ENCODE data around the gene MISP3. TPM values are rescaled to one million over a fixed set of nuclear protein-coding genes. Genes with fewer than 3 reads are reported as not detected.

Gene MISP3
- total RNA-seq, 2 donors from 2014 or later, result 21.1 to 25.7 TPM

DNA sequence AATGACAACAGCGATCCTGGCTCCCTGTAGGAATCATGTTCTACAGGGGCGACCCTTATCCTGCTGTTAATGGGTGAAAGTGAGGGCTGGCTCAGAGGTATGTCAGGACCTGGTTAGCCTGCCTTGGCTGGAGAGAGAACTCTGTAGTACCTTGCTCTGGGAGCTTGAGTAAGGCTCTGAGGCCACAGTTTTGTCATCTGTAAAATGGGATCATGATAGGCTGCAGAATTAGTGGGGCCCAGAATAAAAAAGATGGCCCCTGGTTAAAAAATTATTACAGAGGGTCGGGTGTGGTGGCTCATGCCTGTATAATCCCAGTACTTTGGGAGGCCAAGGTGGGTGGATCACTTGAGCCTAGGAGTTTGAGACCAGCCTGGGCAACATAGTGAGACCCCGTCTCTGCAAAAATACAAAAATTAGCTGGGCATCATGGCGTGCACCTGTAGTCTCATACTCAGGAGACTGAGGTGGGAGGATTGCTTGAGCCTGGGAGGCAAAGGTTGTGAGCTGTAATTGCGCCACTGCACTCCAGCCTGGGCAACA is 28.5 kb downstream of the MISP3 start:
- Histone ChIP-seq H3K4me3 (no peak overlapping the region), H3K36me3 (replicated peaks in 1 of 2; ENCODE audit: insufficient read depth in 1 of 2, low read depth in 2 of 2) (peaks cover 6 to 9% of the 10 kb centered on the region in 2 donors), H3K27me3 (no peaks in the 10 kb centered on the region), H3K27ac (no peak overlapping the region), H3K9me3 (no peaks in the 10 kb centered on the region), H3K4me1 (no peaks in the 10 kb centered on the region)
- TF ChIP-seq, protein P1, sequence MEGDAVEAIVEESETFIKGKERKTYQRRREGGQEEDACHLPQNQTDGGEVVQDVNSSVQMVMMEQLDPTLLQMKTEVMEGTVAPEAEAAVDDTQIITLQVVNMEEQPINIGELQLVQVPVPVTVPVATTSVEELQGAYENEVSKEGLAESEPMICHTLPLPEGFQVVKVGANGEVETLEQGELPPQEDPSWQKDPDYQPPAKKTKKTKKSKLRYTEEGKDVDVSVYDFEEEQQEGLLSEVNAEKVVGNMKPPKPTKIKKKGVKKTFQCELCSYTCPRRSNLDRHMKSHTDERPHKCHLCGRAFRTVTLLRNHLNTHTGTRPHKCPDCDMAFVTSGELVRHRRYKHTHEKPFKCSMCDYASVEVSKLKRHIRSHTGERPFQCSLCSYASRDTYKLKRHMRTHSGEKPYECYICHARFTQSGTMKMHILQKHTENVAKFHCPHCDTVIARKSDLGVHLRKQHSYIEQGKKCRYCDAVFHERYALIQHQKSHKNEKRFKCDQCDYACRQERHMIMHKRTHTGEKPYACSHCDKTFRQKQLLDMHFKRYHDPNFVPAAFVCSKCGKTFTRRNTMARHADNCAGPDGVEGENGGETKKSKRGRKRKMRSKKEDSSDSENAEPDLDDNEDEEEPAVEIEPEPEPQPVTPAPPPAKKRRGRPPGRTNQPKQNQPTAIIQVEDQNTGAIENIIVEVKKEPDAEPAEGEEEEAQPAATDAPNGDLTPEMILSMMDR (IDR thresholded peaks at IDR 0.05), result no peak
- no peak for TF ChIP-seq POLR2A (IDR thresholded peaks at IDR 0.05)
- intact Hi-C loops (cut with DNase I), result no loop called here
- WGBS, 2 donors, result 91 to 93% methylated on average over 6 of the region's 6 CpGs
- ATAC-seq (no peak), DNase-seq (no peak)

DNA sequence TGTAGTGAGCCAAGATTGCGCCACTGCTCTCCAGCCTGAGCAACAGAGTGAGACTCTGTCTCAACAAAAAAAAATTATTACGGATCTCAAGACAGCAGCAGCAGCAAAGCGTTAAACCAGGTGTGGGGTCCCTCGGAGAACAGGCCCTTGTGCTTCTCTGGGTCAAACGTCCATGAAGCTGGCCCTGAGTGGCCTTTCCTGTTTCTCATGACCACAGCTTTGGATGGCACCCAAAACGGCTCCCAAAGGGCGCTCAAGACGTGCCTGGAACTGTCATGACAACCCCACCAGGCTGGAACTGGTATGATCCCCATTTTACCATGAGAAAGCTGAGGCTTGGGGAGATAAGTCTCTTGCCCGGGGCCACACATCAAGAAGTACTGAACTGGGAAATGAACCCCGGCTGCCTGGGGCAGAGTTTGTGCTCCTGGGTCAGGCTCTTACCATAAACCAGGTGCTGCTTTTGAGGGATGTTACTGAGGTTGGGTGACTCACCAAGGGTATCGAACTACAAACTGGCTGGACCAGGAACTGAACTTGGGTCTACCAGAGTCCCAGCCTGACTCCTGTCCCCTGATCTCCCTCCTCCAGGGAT is 29.6 kb downstream of the MISP3 start:
- TF ChIP-seq, protein P1 (IDR thresholded peaks at IDR 0.05), result no peak
- no peak for TF ChIP-seq POLR2A (IDR thresholded peaks at IDR 0.05)
- 74% methylated on average over 9 to 11 of the region's 11 CpGs for WGBS, 2 donors
- Histone ChIP-seq H3K4me1 (no peaks in the 10 kb centered on the region), H3K36me3 (replicated peaks in 1 of 2; ENCODE audit: insufficient read depth in 1 of 2, low read depth in 2 of 2) (peaks cover 3 to 6% of the 10 kb centered on the region in 2 donors), H3K4me3 (no peak overlapping the region), H3K27me3 (no peaks in the 10 kb centered on the region), H3K9me3 (no peaks in the 10 kb centered on the region), H3K27ac (no peak overlapping the region)
- intact Hi-C loops (cut with DNase I), result no loop called here
- ATAC-seq (no peak), DNase-seq (no peak)

DNA sequence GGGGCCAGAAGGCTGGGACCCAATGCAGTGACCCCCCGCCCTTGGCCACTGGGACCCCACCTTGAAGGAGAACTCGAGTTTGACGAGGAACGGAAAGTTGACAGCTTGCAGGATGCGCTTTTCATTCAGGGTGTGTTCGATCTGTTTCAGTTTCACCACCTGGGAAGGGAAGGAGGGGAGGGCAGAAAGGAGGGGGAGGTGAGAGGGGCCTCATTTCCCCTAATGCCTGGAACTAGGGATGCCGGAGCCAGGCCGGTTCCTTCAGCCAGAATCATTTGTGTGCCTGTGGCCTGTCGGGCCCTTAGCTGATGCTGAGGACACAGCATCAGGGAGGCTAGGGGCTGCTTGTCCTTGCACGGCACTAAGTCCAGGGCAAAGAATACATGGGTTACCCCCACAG is 30.2 kb downstream of the MISP3 start:
- H3K27ac ChIP-seq, result no peak overlapping the region
- no peaks in the 10 kb centered on the region for H3K9me3 ChIP-seq
- intact Hi-C loops (cut with DNase I), result no loop called here
- H3K36me3 ChIP-seq (replicated peaks in 1 of 2; ENCODE audit: insufficient read depth in 1 of 2, low read depth in 2 of 2), result peaks cover 2 to 6% of the 10 kb centered on the region in 2 donors
- DNase-seq, result no peak
- no peaks in the 10 kb centered on the region for H3K27me3 ChIP-seq
- TF ChIP-seq POLR2A (IDR thresholded peaks at IDR 0.05), result no peak
- TF ChIP-seq, protein P1 (IDR thresholded peaks at IDR 0.05), result no peak
- WGBS, 2 donors, result 86 to 96% methylated on average over 9 to 10 of the region's 10 CpGs
- no peaks in the 10 kb centered on the region for H3K4me1 ChIP-seq
- H3K4me3 ChIP-seq, result no peak overlapping the region
- ATAC-seq, result no peak

DNA sequence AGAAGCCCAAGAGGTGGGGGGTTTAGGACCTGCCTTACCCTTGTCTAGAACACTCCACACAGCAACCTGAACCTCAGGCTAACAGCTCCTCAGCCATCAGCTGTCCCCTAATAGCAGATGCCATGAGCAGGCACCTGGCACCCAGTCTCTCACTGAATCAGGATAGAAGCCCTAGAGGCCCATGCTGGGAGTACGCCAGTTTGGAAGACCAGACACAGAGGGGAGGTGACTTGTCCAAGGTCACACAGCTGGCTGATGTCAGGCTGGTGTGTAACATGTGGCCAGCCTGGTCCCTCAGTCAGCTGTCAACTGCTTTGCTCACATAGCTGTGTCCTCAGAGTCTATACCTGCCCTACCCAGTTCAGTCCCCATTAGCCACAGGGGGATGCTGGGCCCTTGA is 30.7 kb downstream of the MISP3 start:
- Histone ChIP-seq H3K27me3 (no peaks in the 10 kb centered on the region), H3K4me3 (no peak overlapping the region), H3K36me3 (replicated peaks in 1 of 2; ENCODE audit: insufficient read depth in 1 of 2, low read depth in 2 of 2) (peaks cover 2 to 6% of the 10 kb centered on the region in 2 donors), H3K4me1 (no peaks in the 10 kb centered on the region), H3K9me3 (no peaks in the 10 kb centered on the region), H3K27ac (no peak overlapping the region)
- 93% methylated on average over 1 of the region's 1 CpG; no CpG with 5 or more reads in 1 of the 2 donors for WGBS, 2 donors
- ATAC-seq (no peak), DNase-seq (no peak)
- TF ChIP-seq POLR2A (IDR thresholded peaks at IDR 0.05), result no peak
- TF ChIP-seq, protein P1 (IDR thresholded peaks at IDR 0.05), result no peak
- intact Hi-C loops (cut with DNase I), result no loop called here

DNA sequence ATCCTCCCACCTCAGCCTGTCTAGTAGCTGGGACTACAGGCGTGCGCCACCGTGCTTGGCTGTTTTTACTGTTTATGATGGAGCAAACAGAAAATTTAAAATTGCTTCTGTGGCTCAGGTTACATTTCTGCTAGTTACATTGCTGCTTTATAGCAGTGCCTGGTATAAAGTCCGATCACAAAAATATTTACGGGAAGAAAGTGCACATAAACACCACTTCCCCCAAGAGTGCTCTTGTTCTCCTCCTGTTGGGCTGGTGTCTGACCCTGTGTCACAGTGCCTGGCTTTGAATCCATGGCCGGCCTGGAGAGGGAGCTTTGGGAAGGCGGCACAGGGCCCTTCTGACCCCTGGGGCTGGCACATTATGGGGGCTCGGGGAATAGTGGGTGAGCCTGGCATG is 33.1 kb downstream of the MISP3 start:
- 91 to 95% methylated on average over 6 to 8 of the region's 8 CpGs for WGBS, 2 donors

More for the DNA sequence above, 33.1 kb downstream of the MISP3 start:
- intact Hi-C loops (cut with DNase I), result no loop called here
- no peak overlapping the region for H3K4me3 ChIP-seq
- ATAC-seq, result no peak
- H3K27me3 ChIP-seq, result no peaks in the 10 kb centered on the region
- DNase-seq, result no peak
- no peaks in the 10 kb centered on the region for H3K4me1 ChIP-seq
- peaks cover 2 to 6% of the 10 kb centered on the region in 2 donors for H3K36me3 ChIP-seq (replicated peaks in 1 of 2; ENCODE audit: insufficient read depth in 1 of 2, low read depth in 2 of 2)
- H3K9me3 ChIP-seq, result no peaks in the 10 kb centered on the region
- no peak overlapping the region for H3K27ac ChIP-seq
- TF ChIP-seq POLR2A (IDR thresholded peaks at IDR 0.05), result no peak
- TF ChIP-seq, protein P1 (IDR thresholded peaks at IDR 0.05), result no peak

Measured in body of pancreas (tissue), 4 donors.